Ascending aorta (tissue), 2 donors: ENCODE data around the gene HMGN3. TPM values are rescaled to one million over a fixed set of nuclear protein-coding genes. Genes with fewer than 3 reads are reported as not detected.

Source experiments
- DNase-seq, 2 donors: peaks; one replicate each; pipeline ENCODE4 v3.0.0-alpha.2; 2019; ENCODE audit warnings: low spot score in 2 of 2
- H3K27ac ChIP-seq, 2 donors: fragments of 200-600 bp; sonication (generic); one replicate each; pipeline ENCODE4 v1.5.1; 2016 to 2017; ENCODE audit warnings: mild to moderate bottlenecking in 1 of 2
- H3K27me3 ChIP-seq: fragments of 200-600 bp; sonication (generic); one replicate; pipeline ENCODE4 v1.5.1; 2017
- H3K36me3 ChIP-seq, 2 donors: fragments of 200-600 bp; sonication (generic); one replicate each; pipeline ENCODE4 v1.5.1; 2016
- H3K4me1 ChIP-seq, 2 donors: fragments of 200-600 bp; sonication (generic); one replicate each; pipeline ENCODE4 v1.5.1; 2016 to 2017; ENCODE audit warnings: mild to moderate bottlenecking in 1 of 2
- H3K4me3 ChIP-seq, 2 donors: fragments of 200-600 bp; sonication (generic); one replicate each; pipeline ENCODE4 v1.5.1; 2016 to 2017; ENCODE audit warnings: mild to moderate bottlenecking in 1 of 2
- H3K9me3 ChIP-seq, 2 donors: fragments of 200-600 bp; sonication (generic); one replicate each; pipeline ENCODE4 v1.5.1; 2016
- intact Hi-C: fragments of 100-400 bp; cut with DNase I; formaldehyde crosslinking; loops from one replicate; pipeline ENCODE4 v1.15.1; 2023
- total RNA-seq: library from RNA; depleted of rRNA; stranded (reverse); fragments of >200 nt; gene quantifications from one replicate; pipeline ENCODE4 v1.1.0, GENCODE V29; 2016
- TF ChIP-seq, protein P1 (sequence below), 3 experiments: fragments of 200-600 bp in 2 of 3; fragments of 450-650 bp in 1 of 3; sonication (generic) in 2 of 3; IDR thresholded peaks; one replicate each; pipeline ENCODE4 v1.5.1; 2016 to 2019; ENCODE audit warnings: antibody characterized with exemption in 3 of 3, mild to moderate bottlenecking in 1 of 3, moderate library complexity in 1 of 3

Gene HMGN3
- total RNA-seq = 32.7 TPM

- H3K27ac ChIP-seq = peak within 1 kb of the TSS; percentile 76 to 88
Observed at GRCh38 chr6:79234150-79235022, at the start of gene HMGN3. HMGN3 (minus strand) TSS chr6:79234682.

DNA sequence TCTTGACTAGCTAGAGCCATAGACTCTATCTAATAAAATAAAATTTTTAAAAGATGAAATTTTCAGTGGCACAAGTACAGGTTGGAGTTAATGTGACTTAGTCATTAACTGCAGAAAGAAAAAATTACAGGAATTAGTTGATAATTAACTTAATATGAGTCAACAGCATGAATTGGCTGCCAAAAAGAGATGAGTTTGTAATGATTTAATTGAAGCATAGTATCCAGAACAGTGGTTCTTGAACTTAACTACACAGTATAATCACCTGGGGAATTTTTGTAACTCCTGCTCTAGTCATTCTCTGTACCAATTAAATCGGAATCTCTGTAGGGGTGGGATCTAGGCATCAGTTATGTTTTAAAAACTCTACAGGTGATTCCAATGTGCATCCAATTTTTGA is 46.3 kb upstream of the HMGN3 start:
- intact Hi-C loops = no loop called here
- no peaks in the 10 kb centered on the region for H3K27me3 ChIP-seq
- TF ChIP-seq, protein P1, sequence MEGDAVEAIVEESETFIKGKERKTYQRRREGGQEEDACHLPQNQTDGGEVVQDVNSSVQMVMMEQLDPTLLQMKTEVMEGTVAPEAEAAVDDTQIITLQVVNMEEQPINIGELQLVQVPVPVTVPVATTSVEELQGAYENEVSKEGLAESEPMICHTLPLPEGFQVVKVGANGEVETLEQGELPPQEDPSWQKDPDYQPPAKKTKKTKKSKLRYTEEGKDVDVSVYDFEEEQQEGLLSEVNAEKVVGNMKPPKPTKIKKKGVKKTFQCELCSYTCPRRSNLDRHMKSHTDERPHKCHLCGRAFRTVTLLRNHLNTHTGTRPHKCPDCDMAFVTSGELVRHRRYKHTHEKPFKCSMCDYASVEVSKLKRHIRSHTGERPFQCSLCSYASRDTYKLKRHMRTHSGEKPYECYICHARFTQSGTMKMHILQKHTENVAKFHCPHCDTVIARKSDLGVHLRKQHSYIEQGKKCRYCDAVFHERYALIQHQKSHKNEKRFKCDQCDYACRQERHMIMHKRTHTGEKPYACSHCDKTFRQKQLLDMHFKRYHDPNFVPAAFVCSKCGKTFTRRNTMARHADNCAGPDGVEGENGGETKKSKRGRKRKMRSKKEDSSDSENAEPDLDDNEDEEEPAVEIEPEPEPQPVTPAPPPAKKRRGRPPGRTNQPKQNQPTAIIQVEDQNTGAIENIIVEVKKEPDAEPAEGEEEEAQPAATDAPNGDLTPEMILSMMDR (IDR thresholded peaks at IDR 0.05) = no peak
- no peaks in the 10 kb centered on the region for H3K9me3 ChIP-seq
- H3K27ac ChIP-seq = no peak overlapping the region
- H3K36me3 ChIP-seq = no peaks in the 10 kb centered on the region
- H3K4me1 ChIP-seq = no peaks in the 10 kb centered on the region
- no peak for DNase-seq
- no peak overlapping the region for H3K4me3 ChIP-seq

More at GRCh38 chr6:79234150-79235022, at the start of gene HMGN3:
- DNase-seq = peak; percentile 87 to 98
- TF ChIP-seq, protein P1 (IDR thresholded peaks at IDR 0.05) = no peak
- Histone ChIP-seq H3K27me3 (no peaks in the 10 kb centered on the region), H3K9me3 (no peaks in the 10 kb centered on the region), H3K4me1 (peaks cover 0 to 5% of the 10 kb centered on the region in 2 donors), H3K36me3 (no peaks in the 10 kb centered on the region), H3K4me3 (peak within 1 kb of the TSS; percentile 81 to 85)
- intact Hi-C loops = loop anchor here (1.0 to 5.0 kb wide), 2 partner anchors 156 to 303 kb away; partner anchors contain the start of genes LCA5 and PHIP

- H3K27me3 ChIP-seq = no peaks in the 10 kb centered on the region
- intact Hi-C loops = no loop called here
- TF ChIP-seq, protein P1 (IDR thresholded peaks at IDR 0.05) = no peak
- H3K27ac ChIP-seq = no peak overlapping the region
- no peak overlapping the region for H3K4me3 ChIP-seq
- H3K36me3 ChIP-seq = no peaks in the 10 kb centered on the region
- no peaks in the 10 kb centered on the region for H3K4me1 ChIP-seq
- DNase-seq = no peak
- no peaks in the 10 kb centered on the region for H3K9me3 ChIP-seq
Observed at GRCh38 chr6:79277109-79277508, 42.6 kb upstream of the HMGN3 start.

GRCh38 chr6:79269877-79270276 is 35.4 kb upstream of the HMGN3 start:
- DNase-seq = no peak
- no peaks in the 10 kb centered on the region for H3K36me3 ChIP-seq
- H3K27me3 ChIP-seq = no peaks in the 10 kb centered on the region
- intact Hi-C loops = no loop called here
- TF ChIP-seq, protein P1 (IDR thresholded peaks at IDR 0.05) = no peak
- H3K9me3 ChIP-seq = no peaks in the 10 kb centered on the region
- H3K4me3 ChIP-seq = no peak overlapping the region
- no peak overlapping the region for H3K27ac ChIP-seq
- no peaks in the 10 kb centered on the region for H3K4me1 ChIP-seq

DNA sequence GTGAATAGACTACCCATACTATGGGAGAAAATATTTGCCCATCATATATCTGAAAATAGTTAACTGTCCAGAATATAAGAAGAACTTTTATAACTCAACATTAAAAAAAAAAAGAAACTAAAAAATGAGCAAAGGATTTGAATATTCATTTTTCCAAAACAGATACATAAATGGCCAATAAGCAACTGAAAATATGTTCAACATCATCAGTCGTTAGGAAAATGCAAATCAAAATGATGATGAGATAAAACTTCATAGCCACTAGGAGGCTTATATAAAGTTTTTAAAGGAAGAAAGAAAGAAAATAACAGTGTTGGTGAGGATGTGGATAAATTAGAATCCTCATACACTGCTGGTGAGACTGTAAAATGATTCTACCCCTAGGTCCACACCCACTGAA is 32.6 kb upstream of the HMGN3 start:
- H3K36me3 ChIP-seq = no peaks in the 10 kb centered on the region
- intact Hi-C loops = no loop called here
- H3K4me1 ChIP-seq = no peaks in the 10 kb centered on the region
- no peak for DNase-seq
- H3K27ac ChIP-seq = no peak overlapping the region
- H3K4me3 ChIP-seq = no peak overlapping the region
- no peaks in the 10 kb centered on the region for H3K27me3 ChIP-seq
- no peaks in the 10 kb centered on the region for H3K9me3 ChIP-seq
- TF ChIP-seq, protein P1 (IDR thresholded peaks at IDR 0.05) = no peak
